Fibroblast of pulmonary artery (primary cell): ENCODE results near the gene TPSD1.
"Not testable (repeated sequence)": the region's sequence is repeated elsewhere in the genome, so short reads cannot be mapped to it uniquely, and the experiment has no call there.

Experiments
- DNase-seq: peaks from one replicate; pipeline ENCODE4 v3.0.0-alpha.2; 2010; ENCODE audit warnings: low read depth
- H3K4me3 ChIP-seq: replicated peaks from 2 replicates; pipeline ENCODE4 v1.5.1; 2011; ENCODE audit warnings: low read depth, mild to moderate bottlenecking, control low read depth, low read length, moderate library complexity
- CTCF ChIP-seq: IDR thresholded peaks from 2 replicates; pipeline ENCODE4 v1.5.1; 2011; ENCODE audit warnings: mild to moderate bottlenecking, control low read depth, low read length, inconsistent platforms; ENCODE audit errors: missing control alignments

Gene TPSD1

GRCh38 chr16:1230471-1231212 lies 25.2 kb upstream of the TPSD1 start:
- not testable (repeated sequence) for DNase-seq, H3K4me3 ChIP-seq

- H3K4me3 ChIP-seq = not testable (repeated sequence)
Observed at GRCh38 chr16:1231301-1231700, 24.6 kb upstream of the TPSD1 start.

GRCh38 chr16:1232049-1232748 lies 23.7 kb upstream of the TPSD1 start:
- DNase-seq, H3K4me3 ChIP-seq: not testable (repeated sequence)

More at GRCh38 chr16:1231301-1231700, 24.6 kb upstream of the TPSD1 start:
- DNase-seq = not testable (repeated sequence)

GRCh38 chr16:1236659-1237058 lies 19.2 kb upstream of the TPSD1 start:
- not testable (repeated sequence) for H3K4me3 ChIP-seq

GRCh38 chr16:1237990-1238389 lies 17.9 kb upstream of the TPSD1 start:
- TF ChIP-seq CTCF = no peak
- no peak for DNase-seq
- H3K4me3 ChIP-seq = no peak overlapping the region

More at GRCh38 chr16:1236659-1237058, 19.2 kb upstream of the TPSD1 start:
- not testable (repeated sequence) for DNase-seq

GRCh38 chr16:1238909-1239308 lies 17.0 kb upstream of the TPSD1 start:
- DNase-seq, H3K4me3 ChIP-seq: not testable (repeated sequence)

GRCh38 chr16:1239575-1239974 lies 16.3 kb upstream of the TPSD1 start:
- not testable (repeated sequence) for DNase-seq, H3K4me3 ChIP-seq

GRCh38 chr16:1240436-1240835 lies 15.4 kb upstream of the TPSD1 start, which contains the start of gene TPSAB1:
TSS of gene TPSAB1 (plus strand) at chr16:1240705. CDS start at chr16:1240939, 234 bp downstream.
- H3K4me3 ChIP-seq, DNase-seq: not testable (repeated sequence)

- H3K4me3 ChIP-seq, DNase-seq: not testable (repeated sequence)
Observed at GRCh38 chr16:1241081-1241480, 14.8 kb upstream of the TPSD1 start.

- not testable (repeated sequence) for H3K4me3 ChIP-seq, DNase-seq
Observed at GRCh38 chr16:1243363-1243762, 12.5 kb upstream of the TPSD1 start.

GRCh38 chr16:1243907-1244850 lies 11.7 kb upstream of the TPSD1 start:
- DNase-seq, H3K4me3 ChIP-seq: not testable (repeated sequence)

GRCh38 chr16:1244881-1245280 lies 11.0 kb upstream of the TPSD1 start:
- no peak for TF ChIP-seq CTCF
- no peak for DNase-seq
- H3K4me3 ChIP-seq = no peak overlapping the region
